ENCODE results near the gene GALNT17.
A peak's percentile ranks its signal among the peaks of the same experiment; 100 is the strongest.

Gene GALNT17

DNA sequence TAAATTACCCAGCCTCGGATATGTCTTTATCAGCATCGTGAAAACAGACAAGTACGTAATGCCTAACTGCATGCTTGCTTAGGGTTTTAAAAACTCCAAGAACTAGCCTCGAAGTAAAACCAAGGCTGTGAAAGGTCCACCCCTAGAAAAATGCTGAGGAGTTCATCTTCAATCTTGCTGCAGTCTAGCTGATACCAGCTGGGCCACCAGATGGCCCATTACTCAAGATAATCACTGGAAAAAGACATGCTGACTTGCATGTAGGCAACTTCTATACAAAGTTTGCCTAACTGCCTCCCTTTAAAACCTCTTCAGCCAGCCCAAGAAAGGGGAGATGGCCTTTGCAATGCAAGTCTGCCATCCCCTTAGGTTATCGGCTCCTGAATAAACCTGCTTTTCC is 614.1 kb downstream of the GALNT17 start:
- POLR2A ChIA-PET = no interaction called here
- CTCF ChIA-PET = interaction anchor here (0.7 kb wide), 1 partner anchor 9 kb away, joined by 3 read pairs; no protein-coding TSS in a partner anchor
- no peak for DNase-seq (ENCODE audit: extremely low spot score)
- TF ChIP-seq FOXK2 (IDR thresholded peaks at IDR 0.05) (no peak), LEF1 (IDR thresholded peaks at IDR 0.05; ENCODE audit: borderline replicate concordance) (no peak), ZNF384 (IDR thresholded peaks at IDR 0.05) (no peak), NFRKB (IDR thresholded peaks at IDR 0.05) (no peak), BHLHE40 (IDR thresholded peaks at IDR 0.05; ENCODE audit: borderline replicate concordance) (no peak), FOXM1 (IDR thresholded peaks at IDR 0.05; ENCODE audit: borderline replicate concordance) (no peak), SP1 (IDR thresholded peaks at IDR 0.05) (no peak), SUZ12 (IDR thresholded peaks at IDR 0.05) (no peak), ELF4 (IDR thresholded peaks at IDR 0.05) (no peak), CTBP1 (IDR thresholded peaks at IDR 0.05; ENCODE audit: borderline replicate concordance) (no peak), TARDBP (IDR thresholded peaks at IDR 0.05) (no peak), L3MBTL2 (conservative IDR thresholded peaks at IDR 0.05) (no peak), ARNT (IDR thresholded peaks at IDR 0.05) (no peak), HDGF (IDR thresholded peaks at IDR 0.05; ENCODE audit: borderline replicate concordance) (no peak)
- TF ChIP-seq, protein P1, sequence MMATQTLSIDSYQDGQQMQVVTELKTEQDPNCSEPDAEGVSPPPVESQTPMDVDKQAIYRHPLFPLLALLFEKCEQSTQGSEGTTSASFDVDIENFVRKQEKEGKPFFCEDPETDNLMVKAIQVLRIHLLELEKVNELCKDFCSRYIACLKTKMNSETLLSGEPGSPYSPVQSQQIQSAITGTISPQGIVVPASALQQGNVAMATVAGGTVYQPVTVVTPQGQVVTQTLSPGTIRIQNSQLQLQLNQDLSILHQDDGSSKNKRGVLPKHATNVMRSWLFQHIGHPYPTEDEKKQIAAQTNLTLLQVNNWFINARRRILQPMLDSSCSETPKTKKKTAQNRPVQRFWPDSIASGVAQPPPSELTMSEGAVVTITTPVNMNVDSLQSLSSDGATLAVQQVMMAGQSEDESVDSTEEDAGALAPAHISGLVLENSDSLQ (IDR thresholded peaks at IDR 0.05) = no peak

DNA sequence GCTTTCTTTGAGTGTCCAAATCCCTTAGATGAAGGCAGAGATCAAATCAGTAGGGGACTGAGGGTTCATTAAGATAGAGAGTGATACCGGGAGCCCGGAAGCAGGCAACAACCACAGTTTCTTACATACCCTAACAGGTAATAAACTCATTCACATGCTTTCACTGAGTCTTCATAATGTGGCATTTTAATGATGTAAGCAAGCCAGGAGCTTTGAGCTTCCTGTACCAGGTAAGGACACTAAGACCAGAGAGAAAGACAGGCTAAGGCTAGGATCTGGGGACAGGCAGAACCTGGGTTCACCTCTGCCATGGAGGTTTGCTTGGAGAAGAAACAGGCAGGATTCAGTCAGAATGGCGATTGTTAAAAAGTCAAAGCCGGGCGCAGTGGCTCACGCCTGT is 618.3 kb downstream of the GALNT17 start:
- no peak for TF ChIP-seq NFRKB (IDR thresholded peaks at IDR 0.05)
- TF ChIP-seq FOXK2 (IDR thresholded peaks at IDR 0.05) = no peak
- no peak for TF ChIP-seq LEF1 (IDR thresholded peaks at IDR 0.05; ENCODE audit: borderline replicate concordance)
- no peak for TF ChIP-seq CTBP1 (IDR thresholded peaks at IDR 0.05; ENCODE audit: borderline replicate concordance)
- TF ChIP-seq BHLHE40 (IDR thresholded peaks at IDR 0.05; ENCODE audit: borderline replicate concordance) = no peak
- no peak for TF ChIP-seq L3MBTL2 (conservative IDR thresholded peaks at IDR 0.05)
- TF ChIP-seq ARNT (IDR thresholded peaks at IDR 0.05) = no peak
- DNase-seq (ENCODE audit: extremely low spot score) = no peak
- POLR2A ChIA-PET = no interaction called here
- CTCF ChIA-PET = no interaction called here

DNA sequence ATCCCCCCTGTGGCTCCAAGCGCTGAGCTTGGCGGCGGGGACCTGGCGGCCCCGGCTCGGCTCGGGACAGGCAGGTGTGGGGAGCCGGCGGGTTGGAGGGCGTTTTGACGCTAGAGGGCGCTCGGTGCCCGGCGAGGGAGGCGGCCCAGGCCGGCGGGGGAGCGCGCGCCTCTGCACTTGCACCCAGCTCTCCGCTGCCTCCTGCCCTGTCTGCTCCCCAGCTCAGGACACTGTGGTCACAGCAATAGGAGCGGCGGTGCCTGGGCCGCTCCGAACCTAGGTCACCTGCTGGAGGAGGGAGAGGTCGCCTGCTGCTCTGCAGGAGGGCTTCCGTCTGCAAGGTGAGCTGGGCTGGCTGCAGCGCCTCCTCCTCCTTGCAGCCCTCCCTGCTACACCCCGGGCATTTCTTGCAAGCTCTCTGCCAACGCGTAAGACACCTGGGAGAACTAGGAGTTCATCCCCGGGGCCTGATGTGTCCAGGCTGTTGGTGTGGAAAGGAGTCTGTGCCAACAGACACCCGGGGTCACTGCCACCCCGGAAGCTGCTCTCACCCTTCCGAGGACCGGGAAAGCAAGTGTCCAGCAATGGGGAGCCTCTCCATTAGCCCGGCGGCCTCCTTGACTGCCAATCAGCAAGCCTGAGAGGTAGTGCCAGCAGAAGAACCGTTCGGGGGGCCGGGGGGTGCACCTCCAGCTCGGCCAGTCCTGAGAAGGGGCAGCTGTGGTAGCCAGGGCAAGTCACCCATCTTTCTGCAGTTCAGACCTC is 620.4 kb downstream of the GALNT17 start:
- CTCF ChIA-PET = interaction anchor here (0.6 to 1.3 kb wide), 5 partner anchors 11 to 625 kb away, joined by 3 to 4 read pairs (median 3); no protein-coding TSS in a partner anchor
- POLR2A ChIA-PET = no interaction called here
- TF ChIP-seq ZNF384 (IDR thresholded peaks at IDR 0.05) (no peak), BHLHE40 (IDR thresholded peaks at IDR 0.05; ENCODE audit: borderline replicate concordance) (no peak), SP1 (IDR thresholded peaks at IDR 0.05) (no peak), CTBP1 (IDR thresholded peaks at IDR 0.05; ENCODE audit: borderline replicate concordance) (no peak), FOXK2 (IDR thresholded peaks at IDR 0.05) (no peak), ARNT (IDR thresholded peaks at IDR 0.05) (no peak), ELF4 (IDR thresholded peaks at IDR 0.05) (no peak), FOXA1 (IDR thresholded peaks at IDR 0.05) (no peak), HDGF (IDR thresholded peaks at IDR 0.05; ENCODE audit: borderline replicate concordance) (no peak), FOXM1 (IDR thresholded peaks at IDR 0.05; ENCODE audit: borderline replicate concordance) (no peak), L3MBTL2 (conservative IDR thresholded peaks at IDR 0.05) (no peak), NFRKB (IDR thresholded peaks at IDR 0.05) (no peak), LEF1 (IDR thresholded peaks at IDR 0.05; ENCODE audit: borderline replicate concordance) (no peak), TARDBP (IDR thresholded peaks at IDR 0.05) (no peak), SUZ12 (IDR thresholded peaks at IDR 0.05) (no peak)
- TF ChIP-seq, protein P1 (IDR thresholded peaks at IDR 0.05) = no peak
- peak; percentile 78 for DNase-seq (ENCODE audit: extremely low spot score)

- ChIA-PET CTCF (no interaction called here), POLR2A (no interaction called here)
- no peak for TF ChIP-seq HDGF (IDR thresholded peaks at IDR 0.05; ENCODE audit: borderline replicate concordance)
- no peak for TF ChIP-seq LEF1 (IDR thresholded peaks at IDR 0.05; ENCODE audit: borderline replicate concordance)
- TF ChIP-seq SUZ12 (IDR thresholded peaks at IDR 0.05) = no peak
- TF ChIP-seq L3MBTL2 (conservative IDR thresholded peaks at IDR 0.05) = no peak
- TF ChIP-seq ZNF384 (IDR thresholded peaks at IDR 0.05) = no peak
- TF ChIP-seq FOXA1 (IDR thresholded peaks at IDR 0.05) = no peak
- TF ChIP-seq, protein P1 (IDR thresholded peaks at IDR 0.05) = no peak
- TF ChIP-seq FOXM1 (IDR thresholded peaks at IDR 0.05; ENCODE audit: borderline replicate concordance) = no peak
- no peak for TF ChIP-seq CTBP1 (IDR thresholded peaks at IDR 0.05; ENCODE audit: borderline replicate concordance)
- TF ChIP-seq BHLHE40 (IDR thresholded peaks at IDR 0.05; ENCODE audit: borderline replicate concordance) = no peak
- TF ChIP-seq ELF4 (IDR thresholded peaks at IDR 0.05) = no peak
- TF ChIP-seq FOXK2 (IDR thresholded peaks at IDR 0.05) = no peak
- TF ChIP-seq NFRKB (IDR thresholded peaks at IDR 0.05) = no peak
- no peak for DNase-seq (ENCODE audit: extremely low spot score)
Measured at GRCh38 chr7:71753236-71753635, 621.3 kb downstream of the GALNT17 start.

DNA sequence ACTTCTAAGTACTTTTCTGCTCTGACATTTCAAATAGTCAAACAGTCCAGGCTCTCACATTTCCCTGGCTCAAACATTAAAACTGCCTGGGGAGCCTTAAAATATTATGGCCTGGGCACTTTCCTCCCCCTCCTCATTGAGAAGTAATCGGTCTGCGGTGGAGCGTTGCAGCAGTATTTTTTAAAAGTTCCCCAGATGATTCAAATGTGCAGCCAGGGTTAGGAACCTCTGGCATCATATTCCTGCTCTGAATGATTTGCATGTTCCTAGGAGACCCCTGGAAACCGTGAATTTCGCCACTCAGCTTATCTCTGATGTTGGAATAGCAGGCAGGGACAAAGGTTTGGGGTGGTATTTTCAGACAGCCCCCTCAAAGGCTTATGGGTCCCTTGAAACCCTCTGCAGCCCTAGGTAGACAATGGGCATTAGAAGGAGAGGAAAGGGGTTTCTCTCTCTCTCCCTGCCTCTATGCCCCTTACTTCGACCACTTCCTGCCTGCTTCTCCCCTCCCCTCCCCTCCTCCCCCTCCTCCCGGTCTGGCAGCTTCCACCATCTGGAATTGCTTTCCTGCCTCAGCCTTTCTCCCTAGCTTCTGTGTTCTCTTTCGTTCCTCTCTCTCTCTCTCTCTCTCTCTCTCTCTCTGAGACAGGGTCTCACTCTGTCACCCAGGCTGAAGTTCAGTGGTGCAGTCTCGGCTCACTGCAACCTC is 622.2 kb downstream of the GALNT17 start:
- POLR2A ChIA-PET = no interaction called here
- TF ChIP-seq HDGF (IDR thresholded peaks at IDR 0.05; ENCODE audit: borderline replicate concordance) (no peak), L3MBTL2 (conservative IDR thresholded peaks at IDR 0.05) (no peak), FOXA1 (IDR thresholded peaks at IDR 0.05) (no peak)
- CTCF ChIA-PET = interaction anchor here (0.6 kb wide), 1 partner anchor 740 kb away, joined by 4 read pairs; no protein-coding TSS in a partner anchor
- no peak for DNase-seq (ENCODE audit: extremely low spot score)
